A673 (cell line): ENCODE data around the gene ASTN1. TPM values are rescaled to one million over a fixed set of nuclear protein-coding genes. Genes with fewer than 3 reads are reported as not detected.
A peak's percentile ranks its signal among the peaks of the same experiment; 100 is the strongest.

Experiments used
- BruUV-seq: library from RNA; stranded (reverse); fragments of 400-500 nt; replicated peaks from 2 replicates; lab custom pipeline; 2021; lab: Mats Ljungman, UMichigan
- CTCF ChIA-PET: fragments of 300-600 bp; sonication (Branson Sonifier 250); formaldehyde crosslinking; loops from one replicate; lab custom pipeline; 2022; ENCODE audit warnings: antibody characterized with exemption; lab: Charles Lee
- POLR2A ChIA-PET: fragments of 300-600 bp; sonication (Branson Sonifier 250); formaldehyde crosslinking; loops from one replicate; lab custom pipeline; 2022; ENCODE audit warnings: antibody characterized with exemption; ENCODE audit not compliant: low non-redundant PET; lab: Charles Lee
- DNase-seq: peaks from one replicate; pipeline ENCODE4 v3.0.0-alpha.2; 2015; ENCODE audit warnings: low spot score
- H3K27ac ChIP-seq: fragments of 200-600 bp; sonication (generic); 2 replicates; pipeline ENCODE4 v1.5.1; 2016; ENCODE audit warnings: mixed run types, low read depth, mild to moderate bottlenecking, mixed read lengths, antibody characterized with exemption, low read length; ENCODE audit not compliant: poor library complexity, severe bottlenecking
- H3K27me3 ChIP-seq: fragments of 200-600 bp; sonication (generic); replicated peaks from 2 replicates; pipeline ENCODE4 v1.6.1; 2017; ENCODE audit warnings: mixed run types, low read depth, mild to moderate bottlenecking, mixed read lengths, antibody characterized with exemption, low read length; ENCODE audit not compliant: insufficient read depth, poor library complexity
- H3K36me3 ChIP-seq: fragments of 200-600 bp; sonication (generic); 2 replicates; pipeline ENCODE4 v1.6.1; 2016; ENCODE audit warnings: mixed run types, mild to moderate bottlenecking, mixed read lengths, antibody characterized with exemption, low read length; ENCODE audit not compliant: insufficient read depth, poor library complexity, severe bottlenecking
- H3K4me1 ChIP-seq: fragments of 200-600 bp; sonication (generic); 2 replicates; pipeline ENCODE4 v1.6.1; 2017; ENCODE audit warnings: mixed run types, mild to moderate bottlenecking, mixed read lengths, antibody characterized with exemption, low read length; ENCODE audit not compliant: insufficient read depth, poor library complexity, severe bottlenecking
- H3K4me3 ChIP-seq: fragments of 200-600 bp; sonication (generic); 2 replicates; pipeline ENCODE4 v1.5.1; 2016; ENCODE audit warnings: low read depth, mixed run types, mild to moderate bottlenecking, mixed read lengths, low read length; ENCODE audit not compliant: poor library complexity, severe bottlenecking
- H3K9me3 ChIP-seq: fragments of 200-600 bp; sonication (generic); 2 replicates; pipeline ENCODE4 v1.6.1; 2016; ENCODE audit warnings: mixed run types, low read depth, mild to moderate bottlenecking, mixed read lengths, antibody characterized with exemption, low read length; ENCODE audit not compliant: poor library complexity, severe bottlenecking
- CTCF ChIP-seq: fragments of 300-800, 200-600 bp; sonication (generic); conservative IDR thresholded peaks from 2 replicates; pipeline ENCODE4 v1.5.1; 2017; ENCODE audit warnings: low read depth, mild to moderate bottlenecking, antibody characterized with exemption, low read length, moderate library complexity, mixed read lengths
- EZH2 ChIP-seq: fragments of 200-600 bp; sonication (generic); IDR thresholded peaks from 2 replicates; pipeline ENCODE4 v1.6.1; 2017; ENCODE audit warnings: borderline replicate concordance, low read depth, mild to moderate bottlenecking, mixed read lengths, antibody characterized with exemption, low read length; ENCODE audit not compliant: poor library complexity, severe bottlenecking
- intact Hi-C: fragments of 100-400 bp; cut with micrococcal nuclease; formaldehyde crosslinking; loops from one replicate; pipeline ENCODE4 v1.10.0; 2022; ENCODE audit not compliant: unreplicated experiment
- total RNA-seq: library from RNA; stranded (reverse); gene quantifications from 2 replicates; pipeline ENCODE4 v1.2.3, GENCODE V29; 2021

Gene ASTN1
- total RNA-seq, 1 experiment from 2014 or later: 0.41 TPM

GRCh38 chr1:176878750-176879536 is 285.6 kb downstream of the ASTN1 start:
- intact Hi-C loops: no loop called here
- DNase-seq: peak; percentile 17
- no peak for TF ChIP-seq EZH2
- peak; percentile 39; the same call in 1 of the 2 replicates for TF ChIP-seq CTCF
- no TSS peak for BruUV-seq
- ChIA-PET CTCF (interaction anchor here (0.6 kb wide), 1 partner anchor 319 kb away, joined by 6 read pairs; no protein-coding TSS in a partner anchor), POLR2A (no interaction called here)
- no peaks in the 10 kb centered on the region for H3K4me1 ChIP-seq
- no peaks in the 10 kb centered on the region for H3K36me3 ChIP-seq
- no peaks in the 10 kb centered on the region for H3K9me3 ChIP-seq
- no peaks in the 10 kb centered on the region for H3K27me3 ChIP-seq
- no peak overlapping the region for H3K4me3 ChIP-seq
- no peak overlapping the region for H3K27ac ChIP-seq

- H3K9me3 ChIP-seq: no peaks in the 10 kb centered on the region
- no peaks in the 10 kb centered on the region for H3K36me3 ChIP-seq
- no peaks in the 10 kb centered on the region for H3K27me3 ChIP-seq
- no TSS peak for BruUV-seq
- intact Hi-C loops: no loop called here
- DNase-seq: peak; percentile 11
- no peak overlapping the region for H3K4me3 ChIP-seq
- CTCF ChIA-PET: no interaction called here
- POLR2A ChIA-PET: no interaction called here
- no peaks in the 10 kb centered on the region for H3K4me1 ChIP-seq
- TF ChIP-seq CTCF (no peak), EZH2 (no peak)
- no peak overlapping the region for H3K27ac ChIP-seq
Observed at GRCh38 chr1:176877557-176877956, 287.0 kb downstream of the ASTN1 start.

GRCh38 chr1:176876966-176877515 is 287.5 kb downstream of the ASTN1 start:
- Histone ChIP-seq H3K27ac (no peak overlapping the region), H3K27me3 (no peaks in the 10 kb centered on the region), H3K4me1 (no peaks in the 10 kb centered on the region), H3K36me3 (no peaks in the 10 kb centered on the region), H3K4me3 (no peak overlapping the region), H3K9me3 (no peaks in the 10 kb centered on the region)
- CTCF ChIA-PET: no interaction called here
- no TSS peak for BruUV-seq
- DNase-seq: no peak
- intact Hi-C loops: no loop called here
- POLR2A ChIA-PET: no interaction called here
- TF ChIP-seq CTCF: no peak
- no peak for TF ChIP-seq EZH2
